Cardiac fibroblast (primary cell): Measurements from ENCODE around the gene OTUB2.

Experiments used
- DNase-seq, 2 donors: peaks; one replicate each; pipeline versions ENCODE4 v3.0.0 to v3.0.0-alpha.2; 2010; ENCODE audit warnings: low read depth in 2 of 2
- H3K4me3 ChIP-seq, 2 donors: replicated peaks in 1 of 2; 1 replicate in 1 of 2; 2 replicates in 1 of 2; pipeline ENCODE4 v1.5.1; 2011; ENCODE audit warnings: low read depth in 2 of 2, low read length in 2 of 2, mild to moderate bottlenecking in 2 of 2, moderate library complexity in 1 of 2
- TF ChIP-seq, protein P1 (sequence below): IDR thresholded peaks from one replicate; pipeline ENCODE4 v1.5.1; 2011; ENCODE audit warnings: low read depth, mild to moderate bottlenecking, low read length, inconsistent platforms

The OTUB2 gene

DNA sequence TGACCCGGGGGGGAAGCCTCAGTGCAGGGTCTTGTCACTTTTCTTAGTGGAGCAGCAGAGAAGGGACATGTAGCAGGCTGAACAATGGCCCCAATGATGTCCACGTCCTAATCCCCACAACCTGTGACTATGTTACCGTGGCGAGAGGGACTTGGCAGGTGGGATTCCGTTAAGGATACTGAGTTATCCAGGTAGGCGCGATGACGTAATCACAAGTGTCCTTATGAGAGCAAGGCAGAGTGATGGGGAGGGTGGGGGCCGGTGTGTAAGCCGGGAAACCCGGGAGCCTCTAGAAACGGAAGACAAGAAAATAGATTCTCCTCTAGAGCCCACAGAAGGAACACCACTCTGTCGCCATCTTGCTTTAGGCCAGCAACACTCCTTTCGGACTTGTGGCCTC is 4.4 kb downstream of the OTUB2 start:
- TF ChIP-seq, protein P1, sequence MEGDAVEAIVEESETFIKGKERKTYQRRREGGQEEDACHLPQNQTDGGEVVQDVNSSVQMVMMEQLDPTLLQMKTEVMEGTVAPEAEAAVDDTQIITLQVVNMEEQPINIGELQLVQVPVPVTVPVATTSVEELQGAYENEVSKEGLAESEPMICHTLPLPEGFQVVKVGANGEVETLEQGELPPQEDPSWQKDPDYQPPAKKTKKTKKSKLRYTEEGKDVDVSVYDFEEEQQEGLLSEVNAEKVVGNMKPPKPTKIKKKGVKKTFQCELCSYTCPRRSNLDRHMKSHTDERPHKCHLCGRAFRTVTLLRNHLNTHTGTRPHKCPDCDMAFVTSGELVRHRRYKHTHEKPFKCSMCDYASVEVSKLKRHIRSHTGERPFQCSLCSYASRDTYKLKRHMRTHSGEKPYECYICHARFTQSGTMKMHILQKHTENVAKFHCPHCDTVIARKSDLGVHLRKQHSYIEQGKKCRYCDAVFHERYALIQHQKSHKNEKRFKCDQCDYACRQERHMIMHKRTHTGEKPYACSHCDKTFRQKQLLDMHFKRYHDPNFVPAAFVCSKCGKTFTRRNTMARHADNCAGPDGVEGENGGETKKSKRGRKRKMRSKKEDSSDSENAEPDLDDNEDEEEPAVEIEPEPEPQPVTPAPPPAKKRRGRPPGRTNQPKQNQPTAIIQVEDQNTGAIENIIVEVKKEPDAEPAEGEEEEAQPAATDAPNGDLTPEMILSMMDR = no peak
- DNase-seq = no peak
- no peak overlapping the region for H3K4me3 ChIP-seq

DNA sequence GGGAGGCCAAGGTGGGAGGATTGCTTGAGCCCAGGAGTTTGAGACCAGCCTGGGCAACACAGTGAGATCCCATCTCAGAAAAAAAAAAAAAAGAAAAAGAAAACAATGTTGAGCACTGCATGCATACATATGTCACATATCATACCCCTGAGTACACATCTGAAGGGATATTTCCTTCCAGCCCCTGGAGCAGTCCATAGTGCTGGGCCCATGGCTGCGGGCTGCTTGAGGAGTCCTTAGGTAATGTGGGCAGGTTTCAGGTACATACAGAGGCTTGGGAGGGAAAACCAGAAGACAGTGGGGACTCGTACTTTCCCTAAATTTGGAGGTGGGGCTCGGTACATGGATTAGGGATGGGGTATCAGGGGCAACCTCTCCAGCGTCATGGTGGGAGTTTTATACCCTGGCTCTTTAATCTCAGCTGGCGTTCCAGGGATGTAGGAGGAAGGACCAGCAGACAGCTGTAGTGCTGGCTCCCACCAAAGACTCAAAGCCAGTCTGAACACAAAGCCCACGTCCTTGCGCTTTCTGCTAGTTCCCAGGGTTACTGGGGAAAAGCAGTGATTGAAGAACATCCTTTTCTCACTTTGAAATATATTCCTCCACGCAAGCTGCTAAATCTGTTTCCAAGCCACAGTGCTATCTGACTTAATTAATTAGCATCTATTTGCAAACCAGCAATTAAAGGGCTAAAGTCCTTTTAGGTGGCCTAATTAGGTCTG is 5.2 kb downstream of the OTUB2 start:
- H3K4me3 ChIP-seq = no peak overlapping the region
- DNase-seq = no peak
- TF ChIP-seq, protein P1 = no peak

DNA sequence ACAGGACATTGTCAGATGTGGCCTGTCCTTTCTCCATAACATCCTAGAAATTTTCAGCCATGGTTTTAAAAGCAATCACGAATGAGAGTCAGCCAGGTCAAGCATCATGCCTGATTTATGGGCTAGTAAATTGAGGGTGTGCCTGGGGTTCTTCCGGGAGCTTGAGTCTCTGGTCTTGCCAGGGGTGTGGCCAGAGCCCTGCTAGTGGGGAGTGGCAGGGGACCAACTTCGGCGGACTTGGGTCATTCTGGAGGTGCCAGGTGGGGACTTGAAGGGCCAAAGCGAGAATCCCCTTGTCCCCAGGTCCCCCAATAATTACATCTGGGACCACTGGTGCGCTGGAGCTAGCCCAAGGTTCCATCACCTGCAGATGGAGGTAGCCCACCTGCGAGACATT is 5.7 kb downstream of the OTUB2 start:
- no peak for DNase-seq
- TF ChIP-seq, protein P1 = no peak
- no peak overlapping the region for H3K4me3 ChIP-seq

DNA sequence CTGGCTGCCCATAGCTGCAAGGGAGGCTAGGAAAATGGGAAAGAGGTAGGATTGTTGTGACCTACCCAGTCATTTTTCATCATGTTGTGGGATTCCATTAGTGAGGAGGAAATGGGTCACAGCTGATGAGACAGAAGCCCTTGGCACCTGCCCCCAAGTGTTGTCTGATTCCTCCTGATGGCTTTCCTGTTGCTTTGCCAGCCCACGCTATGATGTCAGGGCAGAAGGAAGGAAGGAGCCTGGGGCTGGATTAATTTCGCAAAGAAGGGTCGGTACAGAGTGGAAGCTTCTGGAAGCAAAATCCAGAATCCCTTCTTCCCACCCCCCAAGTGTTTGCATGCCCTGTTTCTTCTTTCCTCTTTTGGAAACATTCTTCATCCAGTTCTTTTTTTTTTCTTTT is 8.7 kb downstream of the OTUB2 start:
- no peak overlapping the region for H3K4me3 ChIP-seq
- DNase-seq = no peak
- TF ChIP-seq, protein P1 = no peak

DNA sequence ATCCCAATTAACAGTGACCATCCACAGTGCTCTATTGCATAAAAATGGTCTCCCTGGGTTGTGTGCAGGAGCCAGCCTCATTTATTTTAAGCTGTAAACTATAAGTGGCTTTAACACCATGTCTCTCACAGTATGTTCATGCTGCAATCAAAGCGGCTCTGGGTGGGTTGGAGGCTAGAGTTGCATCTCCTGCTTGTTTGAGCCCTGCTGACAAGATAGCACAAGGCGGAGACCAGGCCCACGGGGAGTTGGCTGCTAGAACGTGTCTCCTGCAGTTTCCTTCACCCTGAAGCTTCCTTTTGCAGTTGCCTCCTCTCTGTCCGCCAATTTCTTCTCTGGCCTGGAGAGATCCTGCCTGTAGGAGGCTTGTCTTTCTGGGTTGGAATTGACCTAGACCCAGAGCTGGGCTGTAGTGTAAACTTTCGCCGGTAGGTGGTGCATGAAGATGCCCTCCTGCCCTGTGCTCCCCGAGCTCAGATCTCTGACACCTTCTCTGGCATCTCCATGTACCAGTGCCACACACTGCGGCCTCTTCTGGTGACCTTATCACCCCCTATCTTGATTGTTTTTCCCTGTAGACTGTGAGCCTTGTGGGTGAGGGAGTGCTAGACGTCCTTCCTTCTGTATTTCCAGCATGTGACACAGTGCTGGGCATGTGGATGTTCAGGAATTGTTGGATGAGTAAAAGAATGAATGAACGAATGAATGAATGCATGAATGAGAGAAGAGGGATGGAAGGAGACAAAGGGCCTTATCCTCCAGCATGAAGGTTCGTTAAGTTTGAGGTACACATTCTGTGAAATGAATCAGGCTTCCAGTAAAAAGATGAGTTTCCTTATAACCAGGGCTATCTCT is 10.4 kb downstream of the OTUB2 start:
- TF ChIP-seq, protein P1 = peak; percentile 88
- DNase-seq = peak; percentile 77 to 80
- no peak overlapping the region for H3K4me3 ChIP-seq

- H3K4me3 ChIP-seq = no peak overlapping the region
- TF ChIP-seq, protein P1 = no peak
- DNase-seq = no peak
Observed at GRCh38 chr14:94037954-94038353, 11.8 kb downstream of the OTUB2 start.
